ENCODE measurements around the gene ATP9A. TPM values are rescaled to one million over a fixed set of nuclear protein-coding genes. Genes with fewer than 3 reads are reported as not detected.
"Not testable (repeated sequence)": the region's sequence is repeated elsewhere in the genome, so short reads cannot be mapped to it uniquely, and the experiment has no call there.

ATP9A gene
- total RNA-seq, 2 experiments from 2014 or later = 0.58 to 0.65 TPM

DNA sequence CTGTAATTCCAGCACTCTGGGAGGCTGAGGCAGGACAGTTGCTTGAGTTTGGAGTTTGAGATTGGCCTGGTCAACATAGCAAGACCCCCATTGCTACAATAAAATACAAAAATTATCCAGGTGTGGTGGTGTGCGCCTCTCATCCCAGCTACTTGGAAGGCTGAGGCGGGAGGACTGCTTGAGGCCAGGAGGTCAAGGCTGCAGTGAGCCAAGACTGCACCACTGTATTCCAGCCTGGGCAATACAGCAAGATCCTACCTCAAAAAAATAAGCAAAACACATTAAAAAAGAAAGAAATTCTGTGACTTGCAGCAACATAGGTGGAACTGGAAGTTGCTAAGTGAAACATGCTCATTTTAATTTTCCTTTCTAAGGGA, 119.6 kb downstream of the ATP9A start:
- no peaks in the 10 kb centered on the region for H3K9me3 Mint-ChIP-seq
- intact Hi-C loops (cut with micrococcal nuclease) = no loop called here

DNA sequence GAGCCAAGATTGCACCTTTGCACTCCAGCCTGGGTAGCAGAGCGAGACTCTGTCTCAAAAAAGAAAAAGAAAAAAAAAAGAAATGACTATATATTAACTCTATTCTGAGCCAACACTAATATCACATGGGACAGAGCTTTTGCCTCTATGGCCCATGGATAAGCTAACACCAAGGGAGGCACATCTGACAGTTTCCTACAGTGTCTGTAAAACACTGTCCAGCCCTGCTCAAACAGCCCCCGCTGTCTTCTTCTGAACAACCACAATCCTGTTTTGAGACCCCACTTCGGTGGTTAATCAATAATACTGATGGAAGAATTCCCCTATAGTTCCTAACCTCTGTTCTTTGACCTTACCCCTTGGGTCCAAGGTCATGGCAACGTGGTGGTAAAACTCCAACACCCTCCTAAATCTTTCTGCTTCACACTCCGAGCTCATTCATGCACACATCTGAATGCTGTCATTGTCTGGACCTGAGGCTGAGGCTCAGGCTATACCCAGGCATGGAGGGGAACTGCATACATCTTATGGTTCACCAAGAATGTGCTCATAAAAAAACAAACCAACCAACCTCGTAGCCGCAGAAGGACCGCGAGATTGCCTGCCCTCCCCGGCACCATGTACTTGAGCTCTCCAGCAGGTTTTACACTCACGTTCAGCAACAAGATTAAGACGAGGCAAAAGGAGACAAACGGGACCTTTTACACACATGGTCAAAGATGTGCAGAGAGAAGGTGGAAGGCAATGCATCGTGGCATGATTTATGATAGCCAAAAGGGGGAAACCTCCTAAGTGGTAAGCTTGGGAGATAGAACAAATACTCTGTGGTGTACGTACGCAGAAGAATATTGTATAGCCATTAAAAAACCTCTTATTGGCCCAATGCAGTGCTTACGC, 120.3 kb downstream of the ATP9A start:
- no peak for DNase-seq
- POLR2A ChIA-PET = interaction anchor here (1.3 kb wide), 1 partner anchor 11 kb away, joined by 3 read pairs; no protein-coding TSS in a partner anchor
- CTCF ChIA-PET = no interaction called here

More for the DNA sequence above, 119.6 kb downstream of the ATP9A start:
- Mint-ChIP-seq H3K27me3 (no peaks in the 10 kb centered on the region), H3K4me1 (ENCODE audit: low read depth) (no peaks in the 10 kb centered on the region), H3K36me3 (ENCODE audit: low read depth) (no peaks in the 10 kb centered on the region), H3K4me3 (no peak overlapping the region), H3K27ac (no peak overlapping the region)
- ChIA-PET POLR2A (interaction anchor here (1.3 kb wide), 1 partner anchor 11 kb away, joined by 3 read pairs; no protein-coding TSS in a partner anchor), CTCF (no interaction called here)
- TF ChIP-seq, protein P1, sequence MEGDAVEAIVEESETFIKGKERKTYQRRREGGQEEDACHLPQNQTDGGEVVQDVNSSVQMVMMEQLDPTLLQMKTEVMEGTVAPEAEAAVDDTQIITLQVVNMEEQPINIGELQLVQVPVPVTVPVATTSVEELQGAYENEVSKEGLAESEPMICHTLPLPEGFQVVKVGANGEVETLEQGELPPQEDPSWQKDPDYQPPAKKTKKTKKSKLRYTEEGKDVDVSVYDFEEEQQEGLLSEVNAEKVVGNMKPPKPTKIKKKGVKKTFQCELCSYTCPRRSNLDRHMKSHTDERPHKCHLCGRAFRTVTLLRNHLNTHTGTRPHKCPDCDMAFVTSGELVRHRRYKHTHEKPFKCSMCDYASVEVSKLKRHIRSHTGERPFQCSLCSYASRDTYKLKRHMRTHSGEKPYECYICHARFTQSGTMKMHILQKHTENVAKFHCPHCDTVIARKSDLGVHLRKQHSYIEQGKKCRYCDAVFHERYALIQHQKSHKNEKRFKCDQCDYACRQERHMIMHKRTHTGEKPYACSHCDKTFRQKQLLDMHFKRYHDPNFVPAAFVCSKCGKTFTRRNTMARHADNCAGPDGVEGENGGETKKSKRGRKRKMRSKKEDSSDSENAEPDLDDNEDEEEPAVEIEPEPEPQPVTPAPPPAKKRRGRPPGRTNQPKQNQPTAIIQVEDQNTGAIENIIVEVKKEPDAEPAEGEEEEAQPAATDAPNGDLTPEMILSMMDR (IDR thresholded peaks at IDR 0.05) = no peak
- DNase-seq (no peak), ATAC-seq (no peak)

DNA sequence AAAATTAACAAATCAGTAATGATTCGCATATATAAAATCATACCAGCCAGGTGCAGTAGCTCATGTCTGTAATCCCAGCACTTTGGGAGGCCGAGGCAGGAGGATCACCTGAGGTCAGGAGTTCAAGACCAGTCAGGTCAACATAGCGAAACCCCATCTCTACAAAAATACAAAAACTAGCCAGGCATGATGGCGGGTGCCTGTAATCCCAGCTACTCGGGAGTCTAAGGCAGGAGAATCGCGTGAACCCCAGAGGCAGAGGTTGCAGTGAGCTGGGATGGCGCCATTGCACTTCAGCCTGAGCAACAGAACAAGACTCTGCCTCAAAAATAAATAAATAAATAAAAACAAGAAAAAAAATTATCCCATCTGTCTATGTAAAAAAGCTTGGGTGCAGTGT, 124.4 kb downstream of the ATP9A start:
- H3K36me3 Mint-ChIP-seq (ENCODE audit: low read depth); H3K27me3 Mint-ChIP-seq; ATAC-seq; H3K27ac Mint-ChIP-seq; H3K4me1 Mint-ChIP-seq (ENCODE audit: low read depth); H3K4me3 Mint-ChIP-seq; DNase-seq; POLR2A ChIA-PET; intact Hi-C loops (cut with micrococcal nuclease); H3K9me3 Mint-ChIP-seq: not testable (repeated sequence)
- CTCF ChIA-PET = interaction anchor here (1.3 to 1.7 kb wide), 3 partner anchors 23 to 156 kb away, joined by 3 to 5 read pairs (median 4); no protein-coding TSS in a partner anchor

More for the DNA sequence above, 120.3 kb downstream of the ATP9A start:
- no peaks in the 10 kb centered on the region for H3K36me3 Mint-ChIP-seq (ENCODE audit: low read depth)
- H3K27ac Mint-ChIP-seq = no peak overlapping the region
- H3K4me1 Mint-ChIP-seq (ENCODE audit: low read depth) = no peaks in the 10 kb centered on the region
- no peaks in the 10 kb centered on the region for H3K9me3 Mint-ChIP-seq
- no peak overlapping the region for H3K4me3 Mint-ChIP-seq
- no peak for ATAC-seq
- TF ChIP-seq, protein P1 (IDR thresholded peaks at IDR 0.05) = no peak
- no peaks in the 10 kb centered on the region for H3K27me3 Mint-ChIP-seq
- intact Hi-C loops (cut with micrococcal nuclease) = no loop called here

DNA sequence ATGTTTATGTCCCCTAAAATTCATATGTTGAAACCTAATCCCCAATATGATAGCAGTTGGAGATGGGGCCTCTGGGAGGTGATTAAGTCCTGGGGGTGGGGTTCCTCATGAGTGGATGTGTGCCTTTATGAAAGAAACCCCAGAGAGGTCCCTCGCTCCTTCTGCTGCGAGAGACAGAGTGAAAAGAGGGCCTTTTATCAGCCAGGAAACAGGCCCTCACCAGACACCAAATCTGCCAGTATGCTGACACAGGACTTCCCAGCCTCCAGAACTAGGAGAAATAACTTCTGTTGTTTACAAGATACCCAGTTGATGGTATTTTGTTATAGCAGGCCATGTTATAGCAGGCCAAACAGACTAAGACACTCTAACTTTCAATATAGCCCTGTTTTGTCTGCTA, 124.8 kb downstream of the ATP9A start:
- TF ChIP-seq, protein P1 (IDR thresholded peaks at IDR 0.05) = no peak
- CTCF ChIA-PET = no interaction called here
- H3K4me1 Mint-ChIP-seq (ENCODE audit: low read depth) = no peaks in the 10 kb centered on the region
- no peak overlapping the region for H3K4me3 Mint-ChIP-seq
- intact Hi-C loops (cut with micrococcal nuclease) = no loop called here
- no peak overlapping the region for H3K27ac Mint-ChIP-seq
- DNase-seq (no peak), ATAC-seq (no peak)
- H3K36me3 Mint-ChIP-seq (ENCODE audit: low read depth) = no peaks in the 10 kb centered on the region
- POLR2A ChIA-PET = no interaction called here
- H3K27me3 Mint-ChIP-seq = no peaks in the 10 kb centered on the region
- no peaks in the 10 kb centered on the region for H3K9me3 Mint-ChIP-seq

DNA sequence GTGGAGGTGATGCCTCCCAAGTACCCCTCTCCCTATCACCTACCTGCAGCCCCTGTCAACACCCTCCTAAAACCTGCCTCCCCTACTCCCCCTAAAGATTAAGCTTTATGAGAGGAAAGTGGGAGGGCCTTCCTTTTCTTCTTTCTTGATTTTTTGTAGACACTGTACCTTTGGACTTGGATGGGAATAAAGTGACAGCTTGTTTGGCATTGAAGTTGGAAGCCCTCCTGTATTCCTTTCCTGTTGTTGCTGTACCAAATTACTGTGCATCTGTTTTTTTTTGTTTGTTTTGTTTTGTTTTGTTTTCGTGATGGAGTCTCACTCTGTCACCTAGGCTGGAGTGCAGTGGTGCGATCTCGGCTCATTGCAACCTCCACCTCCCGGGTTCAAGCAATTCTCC, 126.3 kb downstream of the ATP9A start:
- H3K9me3 Mint-ChIP-seq = no peaks in the 10 kb centered on the region
- H3K36me3 Mint-ChIP-seq (ENCODE audit: low read depth) = no peaks in the 10 kb centered on the region
- ATAC-seq (no peak), DNase-seq (no peak)
- ChIA-PET POLR2A (no interaction called here), CTCF (interaction anchor here (0.7 to 1.2 kb wide), 3 partner anchors 189 to 487 kb away, joined by 3 to 4 read pairs (median 3); no protein-coding TSS in a partner anchor)
- H3K27ac Mint-ChIP-seq = no peak overlapping the region
- intact Hi-C loops (cut with micrococcal nuclease) = no loop called here
- no peak overlapping the region for H3K4me3 Mint-ChIP-seq
- H3K4me1 Mint-ChIP-seq (ENCODE audit: low read depth) = no peaks in the 10 kb centered on the region
- TF ChIP-seq, protein P1 (IDR thresholded peaks at IDR 0.05) = no peak
- H3K27me3 Mint-ChIP-seq = no peaks in the 10 kb centered on the region

All from activated CD8-positive, alpha-beta T cell treated with anti-CD3 and anti-CD28 coated beads for 36 hours (primary cell).